Stimulated activated naive B cell treated with anti-CD40 and anti-IgM and Interleukin-4, amounts not matched to agents 10 μg/mL and 1 μg/mL and 100 μg/mL, for 72 hours (primary cell): ENCODE measurements around the gene FBXO45.
"Not testable (repeated sequence)": the region's sequence is repeated elsewhere in the genome, so short reads cannot be mapped to it uniquely, and the experiment has no call there.

Experiments used
- ATAC-seq, 2 donors: fragments of 150-1000 bp; cut with Tn5 transposase; replicated peaks; 2 replicates each; pipeline ENCODE4 v1.10.0; 2021; ENCODE audit warnings: moderate library complexity in 1 of 2
- DNase-seq: peaks from one replicate; pipeline ENCODE4 v3.0.0; 2021
- H3K27ac Mint-ChIP-seq: one replicate; pipeline ENCODE4 v1.8.0; 2022; ENCODE audit warnings: mild to moderate bottlenecking, mixed read lengths
- H3K27me3 Mint-ChIP-seq, 2 donors: one replicate each; pipeline ENCODE4 v1.8.0; 2022; ENCODE audit warnings: mixed read lengths in 2 of 2
- H3K36me3 Mint-ChIP-seq, 2 donors: one replicate each; pipeline ENCODE4 v1.8.0; 2022; ENCODE audit warnings: mixed read lengths in 2 of 2, mild to moderate bottlenecking in 1 of 2
- H3K4me1 Mint-ChIP-seq, 2 donors: one replicate each; pipeline ENCODE4 v1.8.0; 2022; ENCODE audit warnings: mixed read lengths in 2 of 2, mild to moderate bottlenecking in 1 of 2
- H3K4me3 Mint-ChIP-seq, 2 donors: one replicate each; pipeline ENCODE4 v1.8.0; 2022; ENCODE audit warnings: mild to moderate bottlenecking in 2 of 2, mixed read lengths in 2 of 2, moderate library complexity in 1 of 2
- H3K9me3 Mint-ChIP-seq, 2 donors: one replicate each; pipeline ENCODE4 v1.8.0; 2022; ENCODE audit warnings: mixed read lengths in 2 of 2, mild to moderate bottlenecking in 1 of 2

The FBXO45 gene

DNA sequence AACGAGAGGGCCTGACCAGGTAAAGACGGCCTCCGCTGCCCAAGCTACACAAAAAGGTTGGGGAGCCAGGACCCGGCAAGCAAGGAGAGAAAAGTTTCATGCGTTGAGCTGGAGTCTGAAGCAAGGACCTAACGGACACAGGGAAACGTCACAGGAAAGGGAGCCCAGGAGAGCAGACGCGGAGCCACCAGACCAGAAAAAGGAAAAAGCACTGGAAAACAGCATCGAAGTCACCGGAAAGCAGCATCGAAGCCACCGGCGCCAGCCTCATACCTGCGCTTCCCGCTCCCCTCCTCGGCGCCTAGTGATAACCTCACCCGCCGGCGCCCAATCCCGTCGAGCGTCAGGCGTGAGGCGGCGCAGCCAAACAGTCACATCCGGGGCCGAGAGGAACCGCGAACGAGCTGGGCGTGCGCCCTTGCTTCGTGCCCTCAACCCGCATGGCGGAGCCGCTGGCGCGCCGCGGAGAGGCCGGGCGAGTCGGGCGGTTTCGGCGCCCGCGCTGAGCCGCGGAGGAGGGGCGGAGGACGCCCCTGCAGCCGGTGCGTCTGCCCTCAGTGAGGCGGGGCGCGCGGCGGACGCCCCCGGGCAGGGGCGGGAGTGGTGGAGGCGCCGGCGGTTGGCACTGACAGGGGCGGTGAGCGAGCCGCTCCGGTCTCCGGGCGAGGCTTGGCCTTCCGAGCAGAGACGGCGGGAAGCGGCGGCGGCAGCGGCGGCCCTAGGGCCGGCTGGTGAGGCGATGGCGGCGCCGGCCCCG, at the start of gene FBXO45, which contains the start of gene WDR53:
Gene FBXO45, plus strand, starts transcription at position 415 of the 757 bp plus-strand sequence. Its CDS starts 325 bp downstream, at position 740.
Gene WDR53, minus strand, starts transcription at position 309 of the 757 bp plus-strand sequence. CDS start 7,079 bp downstream, outside the sequence.
- Mint-ChIP-seq H3K27ac (peak within 1 kb of the TSS; percentile 95), H3K36me3 (peaks cover 4 to 7% of the 10 kb centered on the region in 2 donors), H3K4me3 (peak within 1 kb of the TSS; percentile 93 to 97), H3K9me3 (no peaks in the 10 kb centered on the region), H3K27me3 (no peaks in the 10 kb centered on the region), H3K4me1 (peaks cover 12 to 35% of the 10 kb centered on the region in 2 donors)
- DNase-seq (peak; percentile 93), ATAC-seq (peak; percentile 96 to 97)

GRCh38 chr3:196518966-196519717, 49.3 kb upstream of the FBXO45 start:
- Mint-ChIP-seq H3K9me3 (peaks cover 29 to 36% of the 10 kb centered on the region in 2 donors), H3K4me1 (no peaks in the 10 kb centered on the region), H3K27ac (no peak overlapping the region), H3K4me3 (no peak overlapping the region), H3K27me3 (peaks cover 2% of the 10 kb centered on the region in 2 donors), H3K36me3 (peaks cover 10 to 19% of the 10 kb centered on the region in 2 donors)
- no peak for DNase-seq
- peak; percentile 42 to 54 for ATAC-seq

- no peaks in the 10 kb centered on the region for H3K27me3 Mint-ChIP-seq
- no peak overlapping the region for H3K27ac Mint-ChIP-seq
- DNase-seq (no peak), ATAC-seq (no peak)
- no peaks in the 10 kb centered on the region for H3K4me1 Mint-ChIP-seq
- H3K4me3 Mint-ChIP-seq = no peak overlapping the region
- peaks cover 10 to 18% of the 10 kb centered on the region in 2 donors for H3K36me3 Mint-ChIP-seq
- H3K9me3 Mint-ChIP-seq = peaks cover 28 to 33% of the 10 kb centered on the region in 2 donors
These were observed 48.8 kb upstream of the FBXO45 start for GRCh38 chr3:196519718-196520082.

- not testable (repeated sequence) for H3K27ac Mint-ChIP-seq, H3K4me1 Mint-ChIP-seq, ATAC-seq, H3K27me3 Mint-ChIP-seq, DNase-seq, H3K4me3 Mint-ChIP-seq
- peaks cover 10 to 16% of the 10 kb centered on the region in 2 donors for H3K36me3 Mint-ChIP-seq
- H3K9me3 Mint-ChIP-seq = peaks cover 24 to 27% of the 10 kb centered on the region in 2 donors
These were observed 47.2 kb upstream of the FBXO45 start for GRCh38 chr3:196521291-196521690.

- Mint-ChIP-seq H3K27ac (no peak overlapping the region), H3K4me3 (no peak overlapping the region), H3K9me3 (peaks cover 19 to 24% of the 10 kb centered on the region in 2 donors), H3K4me1 (peaks cover 7 to 11% of the 10 kb centered on the region in 2 donors), H3K27me3 (no peaks in the 10 kb centered on the region), H3K36me3 (peaks cover 8 to 14% of the 10 kb centered on the region in 2 donors)
- no peak for DNase-seq
- no peak for ATAC-seq
These were observed 44.6 kb upstream of the FBXO45 start for GRCh38 chr3:196523841-196524240.

- Mint-ChIP-seq H3K36me3 (peaks cover 5 to 12% of the 10 kb centered on the region in 2 donors), H3K4me1 (peaks cover 7 to 11% of the 10 kb centered on the region in 2 donors), H3K27ac (no peak overlapping the region), H3K27me3 (no peaks in the 10 kb centered on the region), H3K4me3 (no peak overlapping the region), H3K9me3 (peaks cover 16 to 22% of the 10 kb centered on the region in 2 donors)
- no peak for ATAC-seq
- no peak for DNase-seq
These were observed 43.9 kb upstream of the FBXO45 start for GRCh38 chr3:196524527-196524926.

- DNase-seq (no peak), ATAC-seq (no peak)
- peaks cover 15 to 18% of the 10 kb centered on the region in 2 donors for H3K9me3 Mint-ChIP-seq
- H3K27ac Mint-ChIP-seq = no peak overlapping the region
- no peak overlapping the region for H3K4me3 Mint-ChIP-seq
- H3K4me1 Mint-ChIP-seq = peaks cover 7 to 11% of the 10 kb centered on the region in 2 donors
- H3K27me3 Mint-ChIP-seq = no peaks in the 10 kb centered on the region
- H3K36me3 Mint-ChIP-seq = peaks cover 5 to 12% of the 10 kb centered on the region in 2 donors
These were observed 43.3 kb upstream of the FBXO45 start for GRCh38 chr3:196525141-196525540.

- peaks cover 7 to 11% of the 10 kb centered on the region in 2 donors for H3K4me1 Mint-ChIP-seq
- peaks cover 0 to 7% of the 10 kb centered on the region in 2 donors for H3K36me3 Mint-ChIP-seq
- peak overlapping the region; percentile 79 for H3K27ac Mint-ChIP-seq
These were observed 39.7 kb upstream of the FBXO45 start for GRCh38 chr3:196528639-196529233.

DNA sequence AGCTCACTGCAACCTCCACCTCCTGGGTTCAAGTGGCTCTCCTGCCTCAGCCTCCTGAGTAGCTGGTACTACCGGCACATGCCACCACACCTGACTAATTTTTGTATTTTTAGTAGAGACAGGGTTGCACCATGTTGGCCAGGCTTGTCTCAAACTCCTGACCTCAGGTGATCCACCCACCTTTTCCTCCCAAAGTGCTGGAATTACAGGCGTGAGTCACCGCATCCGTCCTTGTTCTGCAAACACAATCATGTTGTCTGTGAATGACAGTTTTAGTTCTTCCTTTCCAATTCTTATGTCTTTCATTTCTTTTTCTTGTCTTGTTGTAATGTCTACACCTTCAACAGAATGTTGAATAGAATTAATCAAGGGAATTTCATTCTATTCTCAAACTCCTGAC, 37.0 kb upstream of the FBXO45 start:
- peaks cover 0 to 7% of the 10 kb centered on the region in 2 donors for H3K36me3 Mint-ChIP-seq
- DNase-seq (no peak), ATAC-seq (no peak)
- H3K9me3 Mint-ChIP-seq = peaks cover 4 to 6% of the 10 kb centered on the region in 2 donors
- peaks cover 13 to 17% of the 10 kb centered on the region in 2 donors for H3K27me3 Mint-ChIP-seq
- peak overlapping the region in 1 of 2 donors; percentile 35 for H3K4me3 Mint-ChIP-seq
- peaks cover 7 to 11% of the 10 kb centered on the region in 2 donors for H3K4me1 Mint-ChIP-seq
- H3K27ac Mint-ChIP-seq = peak overlapping the region; percentile 76

More at GRCh38 chr3:196528639-196529233, 39.7 kb upstream of the FBXO45 start:
- DNase-seq = peak; percentile 80
- H3K27me3 Mint-ChIP-seq = peaks cover 13 to 17% of the 10 kb centered on the region in 2 donors
- H3K9me3 Mint-ChIP-seq = peaks cover 4 to 6% of the 10 kb centered on the region in 2 donors
- peak; percentile 94 to 98 for ATAC-seq
- peak overlapping the region; percentile 77 to 82 for H3K4me3 Mint-ChIP-seq

GRCh38 chr3:196533260-196533681, 35.2 kb upstream of the FBXO45 start:
- Mint-ChIP-seq H3K27me3 (peaks cover 17 to 20% of the 10 kb centered on the region in 2 donors), H3K4me3 (no peak overlapping the region), H3K9me3 (peaks cover 4 to 6% of the 10 kb centered on the region in 2 donors)

DNA sequence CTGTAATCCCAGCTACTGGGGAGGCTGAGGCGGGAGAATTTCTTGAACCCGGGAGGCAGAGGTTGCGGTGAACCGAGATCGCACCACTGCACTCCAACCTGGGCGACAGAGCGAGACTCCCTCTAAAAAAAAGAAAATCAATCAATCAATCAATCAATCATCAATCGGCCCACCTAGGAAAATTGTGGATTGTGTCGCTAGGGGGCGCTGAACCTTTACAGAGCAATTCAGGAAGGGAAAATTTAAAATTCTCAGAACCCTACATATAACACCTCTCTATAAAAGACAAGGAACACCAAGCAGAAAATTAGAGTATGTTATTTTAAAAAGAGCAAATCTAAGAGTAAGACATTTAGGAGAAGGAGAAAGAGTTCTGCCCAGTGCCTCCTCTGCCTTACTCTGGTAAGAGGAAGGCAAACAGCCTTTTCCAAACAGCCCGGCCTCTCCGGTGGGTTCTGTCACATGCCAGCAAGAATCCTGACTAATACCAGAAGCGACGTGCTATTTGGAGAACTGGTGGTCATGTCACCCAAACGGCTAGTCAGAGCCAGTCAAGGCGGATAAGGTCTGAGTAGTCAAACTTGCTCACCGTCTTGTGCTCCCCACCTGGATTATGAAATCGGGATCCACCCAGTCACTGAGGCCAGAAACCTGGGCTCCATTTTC, 31.0 kb upstream of the FBXO45 start:
- Mint-ChIP-seq H3K4me1 (peaks cover 0 to 5% of the 10 kb centered on the region in 2 donors), H3K36me3 (no peaks in the 10 kb centered on the region), H3K4me3 (no peak overlapping the region), H3K27ac (no peak overlapping the region), H3K27me3 (peaks cover 11% of the 10 kb centered on the region in 2 donors), H3K9me3 (no peaks in the 10 kb centered on the region)
- ATAC-seq = no peak
- DNase-seq = no peak

More at GRCh38 chr3:196533260-196533681, 35.2 kb upstream of the FBXO45 start:
- no peak for ATAC-seq
- Mint-ChIP-seq H3K4me1 (peaks cover 0 to 5% of the 10 kb centered on the region in 2 donors), H3K27ac (no peak overlapping the region), H3K36me3 (peaks cover 0 to 7% of the 10 kb centered on the region in 2 donors)
- DNase-seq = no peak

DNA sequence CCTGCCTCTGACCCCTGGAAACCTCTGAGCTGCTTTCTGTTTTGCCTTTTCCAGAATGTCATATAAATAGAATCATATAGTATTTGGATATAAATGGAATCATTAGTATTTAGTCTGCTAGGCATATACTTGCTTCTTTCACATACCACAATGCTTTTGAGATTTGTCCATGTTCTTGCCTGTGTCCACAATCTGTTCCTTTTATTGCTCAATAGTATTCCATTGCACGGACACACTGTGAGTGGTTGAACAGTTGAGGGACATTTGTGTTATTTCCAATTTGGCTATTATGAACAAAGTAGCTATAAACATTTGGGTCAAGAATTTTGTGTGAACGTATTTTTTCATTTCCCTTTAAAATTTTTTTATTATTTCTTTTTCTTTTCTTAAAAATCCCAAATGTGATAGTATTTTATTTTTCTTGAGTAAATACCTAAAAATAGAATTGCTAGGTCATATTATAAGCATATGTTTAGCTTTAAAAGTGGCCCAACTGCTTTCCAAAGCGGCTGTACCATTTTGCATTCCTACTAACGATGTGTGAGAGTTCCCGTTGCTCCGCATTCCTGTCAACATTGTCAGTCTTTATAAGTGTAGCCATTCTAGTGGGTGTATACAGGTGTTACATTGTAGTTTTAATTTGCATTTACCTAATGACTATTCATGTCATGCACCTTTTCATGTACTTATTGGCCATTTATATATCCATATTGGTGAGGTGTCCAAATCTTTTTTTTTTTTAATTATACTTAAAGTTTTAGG, 26.6 kb upstream of the FBXO45 start:
- ATAC-seq (no peak), DNase-seq (no peak)
- no peak overlapping the region for H3K4me3 Mint-ChIP-seq
- no peaks in the 10 kb centered on the region for H3K36me3 Mint-ChIP-seq
- H3K27ac Mint-ChIP-seq = no peak overlapping the region
- peaks cover 9 to 16% of the 10 kb centered on the region in 2 donors for H3K27me3 Mint-ChIP-seq
- peaks cover 0 to 1% of the 10 kb centered on the region in 2 donors for H3K9me3 Mint-ChIP-seq
- peaks cover 0 to 13% of the 10 kb centered on the region in 2 donors for H3K4me1 Mint-ChIP-seq

DNA sequence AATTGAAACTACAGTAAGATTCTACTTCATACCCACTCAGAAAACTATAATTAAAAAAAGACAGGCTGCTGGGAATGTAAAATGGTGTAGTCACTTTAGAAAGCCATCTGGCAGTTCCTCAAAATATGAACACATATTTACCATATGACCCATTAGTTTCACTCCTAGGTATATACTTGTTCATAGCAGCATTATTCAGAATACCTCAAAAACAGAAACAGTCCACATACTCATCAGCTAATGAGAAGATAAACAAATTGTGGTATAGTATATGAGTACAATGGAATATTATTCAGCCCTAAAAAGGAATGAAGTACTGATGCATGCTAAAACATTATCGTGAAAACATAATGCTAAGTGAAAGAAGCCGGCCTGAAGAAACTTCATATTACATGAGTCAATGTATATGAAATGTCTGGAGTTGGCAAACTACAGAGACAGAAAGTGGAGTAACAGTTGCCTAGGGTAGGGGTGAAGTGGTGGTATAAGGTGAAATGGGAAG, 23.9 kb upstream of the FBXO45 start:
- peaks cover 0 to 8% of the 10 kb centered on the region in 2 donors for H3K4me1 Mint-ChIP-seq
- peak in 1 of 2 donors; percentile 27 for ATAC-seq
- no peak overlapping the region for H3K27ac Mint-ChIP-seq
- no peak for DNase-seq
- no peak overlapping the region for H3K4me3 Mint-ChIP-seq
- peaks cover 9 to 10% of the 10 kb centered on the region in 2 donors for H3K9me3 Mint-ChIP-seq
- H3K36me3 Mint-ChIP-seq = peaks cover 7 to 9% of the 10 kb centered on the region in 2 donors
- peaks cover 5 to 10% of the 10 kb centered on the region in 2 donors for H3K27me3 Mint-ChIP-seq
